Activated CD4-positive, alpha-beta T cell treated with anti-CD3 and anti-CD28 coated beads, Interleukin-2, amount 50 U/mL, for 1 hour (primary cell): ENCODE results near the gene FXYD4.
"Not testable (repeated sequence)": the region's sequence is repeated elsewhere in the genome, so short reads cannot be mapped to it uniquely, and the experiment has no call there.

Experiments
- DNase-seq: peaks from one replicate; pipeline ENCODE4 v3.0.0-alpha.2; 2020

Gene FXYD4, protein sequence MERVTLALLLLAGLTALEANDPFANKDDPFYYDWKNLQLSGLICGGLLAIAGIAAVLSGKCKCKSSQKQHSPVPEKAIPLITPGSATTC

GRCh38 chr10:43371418-43371817, at the start of gene FXYD4:
TSS of gene FXYD4 (plus strand) at chr10:43371636. CDS start at chr10:43373747, 2,111 bp downstream.
- DNase-seq: no peak

DNA sequence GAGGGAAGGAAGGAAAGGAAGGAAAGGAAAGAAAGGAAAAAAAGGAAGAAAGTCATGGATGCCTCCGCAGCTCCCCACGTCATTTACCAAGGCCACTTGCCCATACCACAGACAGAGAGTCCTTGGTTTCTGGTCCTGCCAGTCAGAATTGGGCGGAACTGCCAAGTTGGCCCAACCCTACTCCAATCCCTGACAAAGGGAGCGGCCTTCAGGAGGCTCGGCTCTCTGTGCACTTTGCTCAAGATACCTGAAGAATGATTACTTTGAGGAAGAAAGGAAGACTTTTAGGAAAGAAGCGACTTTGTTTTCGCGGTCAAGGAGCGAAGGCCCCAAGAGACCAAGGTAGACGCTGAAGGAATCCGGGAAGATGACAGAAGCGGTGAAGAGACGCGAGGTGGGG, 49.1 kb upstream of the FXYD4 start:
- DNase-seq: no peak

DNA sequence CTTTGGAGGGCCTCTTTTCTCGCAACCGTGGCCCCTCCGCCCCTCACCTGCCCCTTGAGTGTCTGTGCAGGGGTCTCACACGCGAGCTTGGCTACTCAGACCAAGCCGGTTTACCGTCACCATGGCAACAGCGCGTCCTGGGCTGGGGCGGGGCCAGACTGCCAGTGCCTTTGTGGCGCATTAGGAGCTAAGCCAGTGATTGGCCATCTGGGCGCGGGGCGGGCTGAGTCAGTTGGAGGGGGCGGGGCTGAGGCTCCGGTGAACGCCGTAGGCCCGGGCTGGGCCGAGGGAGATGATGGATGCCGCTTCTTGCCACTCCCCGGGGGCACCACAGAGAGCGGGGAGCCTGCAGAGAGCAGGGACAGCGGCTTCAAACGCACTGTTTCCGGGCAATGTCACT, 48.7 kb upstream of the FXYD4 start:
- DNase-seq: peak; percentile 84

- DNase-seq: no peak
Measured at GRCh38 chr10:43323245-43323644, 48.2 kb upstream of the FXYD4 start.

- DNase-seq: no peak
Measured at GRCh38 chr10:43324876-43325275, 46.6 kb upstream of the FXYD4 start.

DNA sequence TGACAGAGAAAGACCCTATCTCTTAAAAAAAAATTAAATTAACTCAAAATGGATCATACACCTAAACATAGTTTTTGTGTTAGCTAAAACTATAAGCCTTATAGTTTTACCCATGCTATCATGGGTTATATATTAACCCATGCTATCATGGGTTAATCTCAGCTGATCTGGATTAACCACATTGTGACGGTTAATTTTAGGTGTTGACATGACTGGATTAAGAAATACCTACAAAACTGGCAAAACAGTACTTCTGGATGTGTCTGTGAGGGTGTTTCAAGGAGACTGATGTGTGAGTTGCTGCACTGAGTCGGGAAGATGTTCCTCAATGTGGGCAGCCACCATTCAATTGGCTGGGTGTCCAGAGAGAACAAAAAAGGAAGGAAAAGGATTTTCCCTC, 44.3 kb upstream of the FXYD4 start:
- DNase-seq: no peak

DNA sequence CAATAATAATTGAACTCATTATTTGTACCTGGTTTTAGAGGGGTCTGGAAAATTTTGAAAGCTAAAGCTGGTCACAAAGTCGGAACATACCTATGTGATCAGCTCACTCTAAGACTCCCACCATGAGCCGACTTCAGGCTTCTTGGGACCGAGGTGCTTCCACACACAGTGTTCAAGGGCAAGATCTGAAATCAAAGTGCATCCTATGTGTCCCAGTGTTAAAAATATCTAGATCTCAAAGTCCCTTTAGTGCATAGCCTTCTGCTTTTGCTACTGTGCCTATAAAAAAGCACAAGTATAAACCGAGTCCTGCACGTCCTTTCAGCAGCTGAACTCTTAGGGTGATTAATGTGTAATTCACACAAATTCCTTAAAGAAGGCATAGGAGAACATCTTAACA, 43.5 kb upstream of the FXYD4 start:
- no peak for DNase-seq

GRCh38 chr10:43328810-43329209, 42.6 kb upstream of the FXYD4 start:
- not testable (repeated sequence) for DNase-seq

DNA sequence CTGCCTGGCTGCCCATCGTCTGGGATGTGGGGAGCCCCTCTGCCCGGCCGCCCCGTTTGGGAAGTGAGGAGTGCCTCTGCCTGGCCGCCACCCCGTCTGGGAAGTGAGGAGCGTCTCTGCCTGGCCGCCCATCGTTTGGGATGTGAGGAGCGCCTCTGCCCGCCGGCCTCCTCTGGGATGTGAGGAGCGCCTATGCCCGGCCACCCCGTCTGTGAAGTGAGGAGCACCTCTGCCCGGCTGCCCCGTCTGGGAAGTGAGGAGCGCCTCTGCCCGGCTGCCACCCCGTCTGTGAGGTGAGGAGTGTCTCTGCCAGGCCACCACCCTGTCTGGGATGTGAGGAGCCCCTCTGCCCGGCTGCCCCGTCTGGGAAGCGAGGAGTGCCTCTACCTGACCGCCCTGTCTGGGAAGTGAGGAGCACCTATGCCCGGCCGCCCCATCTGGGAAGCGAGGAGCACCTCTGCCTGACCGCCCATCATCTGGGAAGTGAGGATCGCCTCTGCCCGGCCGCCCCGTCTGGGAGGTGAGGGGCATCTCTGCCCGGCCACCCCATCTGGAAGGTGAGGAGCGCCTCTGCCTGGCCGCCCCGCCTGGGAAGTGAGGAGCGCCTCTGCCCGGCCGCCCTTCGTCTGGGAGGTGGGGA, 42.1 kb upstream of the FXYD4 start:
- DNase-seq: not testable (repeated sequence)

DNA sequence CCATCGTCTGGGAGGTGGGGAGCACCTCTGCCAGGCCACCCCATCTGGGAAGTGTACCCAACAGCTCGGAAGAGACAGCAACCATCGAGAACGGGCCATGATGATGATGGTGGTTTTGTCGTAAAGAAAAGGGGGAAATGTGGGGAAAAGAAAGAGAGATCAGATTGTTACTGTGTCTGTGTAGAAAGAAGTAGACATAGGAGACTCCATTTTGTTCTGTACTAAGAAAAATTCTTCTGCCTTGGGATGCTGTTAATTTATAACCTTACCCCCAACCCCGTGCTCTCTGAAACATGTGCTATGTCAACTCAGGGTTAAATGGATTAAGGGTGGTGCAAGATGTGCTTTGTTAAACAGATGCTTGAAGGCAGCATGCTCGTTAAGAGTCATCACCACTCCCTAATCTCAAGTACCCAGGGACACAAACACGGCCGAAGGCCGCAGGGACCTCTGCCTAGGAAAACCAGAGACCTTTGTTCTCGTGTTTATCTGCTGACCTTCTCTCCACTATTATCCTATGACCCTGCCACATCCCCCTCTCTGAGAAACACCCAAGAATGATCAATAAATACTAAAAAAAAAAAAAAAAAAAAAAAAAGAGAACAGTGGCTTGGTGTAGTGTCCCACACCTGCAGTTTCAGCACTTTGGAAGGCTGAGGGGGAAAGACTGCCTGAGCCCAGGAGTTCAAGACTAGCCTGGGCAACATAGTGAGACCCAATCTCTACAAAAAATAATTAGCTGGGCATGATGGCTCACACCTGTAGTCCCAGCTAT, 41.2 kb upstream of the FXYD4 start:
- not testable (repeated sequence) for DNase-seq

GRCh38 chr10:43330824-43331127, 40.7 kb upstream of the FXYD4 start:
- DNase-seq: not testable (repeated sequence)

DNA sequence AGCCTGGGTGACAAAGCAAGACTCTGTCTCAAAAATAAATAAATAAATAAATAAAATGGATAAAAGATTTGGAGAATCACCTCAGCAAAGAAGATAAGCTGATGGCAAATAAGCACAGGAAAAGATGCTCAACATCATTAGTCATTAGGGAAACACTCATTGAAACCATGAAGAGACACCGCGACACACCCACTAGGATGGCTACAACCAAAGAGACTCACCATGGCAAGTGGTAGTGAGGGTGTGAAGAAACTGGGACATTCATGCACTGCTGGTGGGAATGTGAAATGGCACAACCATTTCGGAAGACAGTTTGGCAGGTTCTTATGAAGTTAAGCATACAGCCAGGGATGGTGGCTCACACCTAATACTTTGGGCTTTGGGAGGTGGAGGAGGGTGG, 37.8 kb upstream of the FXYD4 start:
- no peak for DNase-seq

DNA sequence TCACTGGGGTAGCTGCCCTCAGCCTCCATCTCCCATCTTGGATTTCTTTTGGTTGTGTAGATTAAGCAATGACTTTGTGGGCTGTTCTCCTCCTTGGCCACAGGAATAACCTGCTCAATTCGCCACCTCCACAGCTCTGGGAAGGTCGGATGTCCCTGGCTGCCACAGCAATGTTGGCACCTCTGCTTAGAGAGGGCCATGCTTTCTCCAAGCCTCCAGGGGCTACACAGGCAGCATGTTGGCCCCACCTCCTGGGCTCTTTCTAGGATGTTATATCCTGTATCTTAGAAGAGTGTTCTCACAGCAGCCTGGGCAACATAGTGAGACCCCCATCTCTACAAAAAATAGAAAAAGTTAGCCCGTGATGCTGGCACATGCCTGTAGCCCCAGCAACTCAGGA, 35.4 kb upstream of the FXYD4 start:
- no peak for DNase-seq

GRCh38 chr10:43336641-43337318, 34.7 kb upstream of the FXYD4 start:
- no peak for DNase-seq

GRCh38 chr10:43337536-43337935, 33.9 kb upstream of the FXYD4 start:
- DNase-seq: not testable (repeated sequence)

DNA sequence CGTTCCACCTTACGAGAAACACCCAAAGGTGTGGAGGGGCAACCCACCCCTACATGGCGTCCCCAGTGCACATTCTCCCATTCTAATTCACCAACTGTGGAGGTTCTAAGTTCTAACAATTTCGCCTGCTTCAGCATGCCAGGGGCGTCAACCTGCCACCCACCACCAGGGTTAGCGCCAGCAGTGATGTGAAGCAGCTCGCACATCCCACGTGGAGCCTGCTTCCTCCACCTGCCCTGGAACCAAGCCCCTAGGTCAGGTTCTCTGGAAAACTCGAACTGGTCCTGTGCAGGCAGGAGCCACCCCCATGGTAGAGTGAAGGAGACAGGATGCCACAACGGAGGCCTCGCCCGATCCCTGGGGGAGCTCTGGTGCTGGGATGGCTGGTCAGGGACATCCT, 33.3 kb upstream of the FXYD4 start:
- DNase-seq: no peak

DNA sequence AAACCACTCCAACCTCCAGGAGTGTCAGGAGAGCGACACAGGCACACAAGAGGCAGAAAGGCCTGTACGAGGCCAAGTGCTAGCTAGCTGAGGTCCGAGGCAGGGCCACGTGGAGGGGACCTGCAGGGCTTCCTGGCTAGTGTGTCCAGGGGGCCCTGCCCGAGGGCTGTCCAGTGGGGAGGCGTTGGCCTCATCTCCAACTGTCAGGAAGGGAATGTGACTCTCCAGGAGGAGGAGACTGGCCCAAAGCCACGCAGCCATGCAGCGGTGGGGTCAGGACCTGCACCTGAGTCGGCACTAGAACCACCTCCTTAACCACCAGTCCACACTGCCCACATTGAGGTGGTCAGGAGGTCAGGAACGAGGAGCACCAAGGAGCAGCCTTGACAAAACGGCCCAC, 32.3 kb upstream of the FXYD4 start:
- DNase-seq: no peak

GRCh38 chr10:43340101-43340500, 31.3 kb upstream of the FXYD4 start:
- no peak for DNase-seq

DNA sequence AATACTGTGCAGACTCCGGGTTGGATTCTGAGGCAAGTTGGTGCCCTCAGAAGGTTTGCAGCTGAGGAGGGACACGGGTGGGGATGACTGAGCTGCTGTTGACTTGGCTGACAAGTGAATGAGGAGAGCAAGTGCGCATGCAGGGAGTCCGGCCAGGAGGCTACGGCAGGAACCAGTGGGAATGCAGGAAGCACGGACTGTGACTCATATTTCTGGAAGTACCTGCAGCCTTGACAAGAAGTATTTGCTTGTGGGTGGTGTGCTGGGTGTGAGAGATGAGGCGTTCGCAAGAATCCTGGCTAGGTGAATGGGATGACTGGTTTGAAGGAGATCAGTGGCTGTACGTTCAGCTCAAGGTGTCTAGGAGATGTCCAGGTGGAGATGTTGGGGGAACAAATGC, 30.8 kb upstream of the FXYD4 start:
- DNase-seq: no peak

DNA sequence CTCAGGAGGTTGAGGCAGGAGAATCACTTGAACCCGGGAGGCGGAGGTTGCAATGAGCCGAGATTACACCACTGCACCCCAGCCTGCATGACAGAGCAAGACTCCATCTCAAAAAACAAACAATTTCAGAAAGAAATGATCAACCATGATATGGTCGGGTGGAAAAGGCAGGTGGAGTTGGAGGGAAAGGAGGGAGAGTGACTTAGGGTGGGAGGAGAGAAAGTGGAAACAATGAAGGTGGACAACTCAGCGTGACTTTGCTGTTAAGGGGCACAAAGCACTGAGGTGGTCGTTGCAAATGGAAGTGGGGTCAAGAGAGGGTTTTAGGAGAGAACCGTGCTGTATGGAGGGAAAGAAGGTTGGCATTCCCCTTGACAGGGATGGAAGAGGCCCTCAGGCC, 30.0 kb upstream of the FXYD4 start:
- no peak for DNase-seq

DNA sequence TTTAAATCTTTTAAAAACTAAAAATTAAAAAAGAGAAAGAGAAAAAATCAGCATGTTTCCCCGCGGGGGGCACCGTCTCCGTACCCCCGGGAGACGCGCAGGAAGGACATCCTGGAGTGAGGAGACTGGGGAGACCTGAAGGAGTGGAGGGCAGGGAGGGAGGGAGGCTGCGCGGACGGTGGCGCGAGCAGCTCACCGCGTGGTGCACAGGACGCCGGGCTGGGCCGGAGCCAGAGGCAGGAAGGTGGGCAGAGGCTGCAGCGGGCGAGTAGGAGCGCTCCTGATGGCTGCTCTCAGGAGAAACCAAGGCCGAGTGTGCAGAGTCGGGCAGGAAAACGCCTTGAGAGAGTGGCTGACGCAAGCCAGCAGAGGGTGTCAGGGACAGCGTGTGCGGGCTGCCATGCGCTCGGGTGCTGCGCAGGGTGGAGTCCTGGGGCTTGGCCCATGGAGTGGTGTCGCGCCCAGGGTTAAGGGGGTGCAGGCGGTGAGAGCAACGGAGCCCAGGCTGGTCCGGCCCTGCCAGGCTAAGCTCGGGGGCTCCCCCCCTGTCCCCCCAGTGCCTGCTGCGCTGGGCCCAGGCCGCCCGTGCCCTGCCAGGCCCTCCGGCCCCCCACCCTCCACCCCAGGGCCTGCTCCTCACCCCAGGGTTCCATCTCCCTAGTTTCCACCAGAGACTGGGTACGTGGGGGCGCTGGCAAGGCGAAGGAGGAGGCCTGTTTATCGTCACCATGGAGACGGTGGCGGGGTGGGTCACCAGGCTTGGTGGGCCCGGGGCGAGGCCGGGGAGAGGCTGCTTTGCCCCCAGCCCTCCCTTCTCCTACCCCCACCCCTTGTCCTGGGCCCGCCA, 28.9 kb upstream of the FXYD4 start:
- DNase-seq: no peak

DNA sequence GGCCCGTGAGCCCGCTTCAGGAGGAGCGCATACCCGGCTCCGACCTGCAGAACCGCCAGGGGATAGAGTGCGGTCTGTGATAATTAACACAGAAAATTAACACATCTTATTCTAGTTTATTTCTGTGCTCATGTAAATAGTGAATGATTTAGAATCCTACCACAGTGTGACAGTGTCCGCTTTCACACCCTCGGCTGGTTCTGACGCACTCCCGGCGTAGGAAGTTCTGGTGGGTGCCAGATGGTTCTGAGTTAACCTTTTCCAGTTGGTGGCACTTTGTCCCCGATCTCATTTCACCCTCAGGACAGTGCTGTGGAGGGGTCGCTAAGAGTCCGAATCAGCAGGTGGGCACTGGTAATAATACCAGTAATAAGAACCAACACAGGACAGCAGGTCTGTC, 28.3 kb upstream of the FXYD4 start:
- no peak for DNase-seq

DNA sequence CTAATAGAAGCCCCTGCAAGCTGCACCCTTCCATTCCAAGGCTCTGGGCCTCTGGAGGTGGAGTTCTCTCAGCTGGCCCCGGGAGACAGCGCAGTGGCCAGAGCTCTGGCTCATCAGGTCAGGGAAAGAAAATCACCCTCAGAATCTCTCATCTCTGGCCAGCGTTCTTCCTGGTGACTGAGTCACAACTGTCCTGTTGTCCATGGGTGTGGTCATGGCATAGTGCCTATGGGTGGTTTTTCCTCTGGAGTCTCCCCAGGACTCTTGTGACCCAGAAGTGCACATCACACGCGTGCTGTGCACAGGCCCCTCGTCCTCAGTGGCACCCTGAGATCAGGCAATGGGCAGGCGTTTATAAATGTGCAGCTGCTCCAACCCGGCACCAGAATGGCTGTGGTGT, 27.4 kb upstream of the FXYD4 start:
- DNase-seq: no peak
